HG02588 (cell line): ENCODE results near the gene SHISA8.
"Not testable (repeated sequence)": the region's sequence is repeated elsewhere in the genome, so short reads cannot be mapped to it uniquely, and the experiment has no call there.

ENCODE experiments used
- ATAC-seq: cut with Tn5 transposase; IDR thresholded peaks from one replicate; pipeline ENCODE4 v1.9.1; 2021; ENCODE audit warnings: mild to moderate bottlenecking, moderate library complexity; ENCODE audit not compliant: unreplicated experiment

SHISA8 gene

GRCh38 chr22:41900652-41901312, 14.1 kb downstream of the SHISA8 start:
- ATAC-seq: no peak

- no peak for ATAC-seq
These were observed 14.8 kb downstream of the SHISA8 start for GRCh38 chr22:41899992-41900651.

- no peak for ATAC-seq
These were observed 15.8 kb downstream of the SHISA8 start for GRCh38 chr22:41899110-41899509.

- no peak for ATAC-seq
These were observed 16.2 kb downstream of the SHISA8 start for GRCh38 chr22:41898645-41899044.

- ATAC-seq: no peak
These were observed 21.1 kb downstream of the SHISA8 start for GRCh38 chr22:41893591-41894375.

- ATAC-seq: no peak
These were observed 22.2 kb downstream of the SHISA8 start for GRCh38 chr22:41892721-41893120.

GRCh38 chr22:41891407-41891806, 23.5 kb downstream of the SHISA8 start:
- ATAC-seq: no peak

GRCh38 chr22:41888627-41889200, 26.2 kb downstream of the SHISA8 start:
- ATAC-seq: no peak

GRCh38 chr22:41885516-41885915, 29.4 kb downstream of the SHISA8 start:
- no peak for ATAC-seq

GRCh38 chr22:41885116-41885515, 29.8 kb downstream of the SHISA8 start:
- no peak for ATAC-seq

GRCh38 chr22:41883400-41883799, 31.5 kb downstream of the SHISA8 start:
- ATAC-seq: no peak

- no peak for ATAC-seq
These were observed 34.2 kb downstream of the SHISA8 start for GRCh38 chr22:41880653-41881052.

- no peak for ATAC-seq
These were observed 38.2 kb downstream of the SHISA8 start for GRCh38 chr22:41876675-41877074.

- ATAC-seq: no peak
These were observed 38.6 kb downstream of the SHISA8 start for GRCh38 chr22:41876275-41876674.

- no peak for ATAC-seq
These were observed 39.2 kb downstream of the SHISA8 start for GRCh38 chr22:41875531-41876270.

- ATAC-seq: no peak
These were observed 40.8 kb downstream of the SHISA8 start for GRCh38 chr22:41874090-41874489.

GRCh38 chr22:41873391-41873790, 41.5 kb downstream of the SHISA8 start:
- no peak for ATAC-seq

GRCh38 chr22:41870786-41871185, 44.1 kb downstream of the SHISA8 start:
- no peak for ATAC-seq

GRCh38 chr22:41870081-41870480, 44.8 kb downstream of the SHISA8 start:
- ATAC-seq: not testable (repeated sequence)

- no peak for ATAC-seq
These were observed 46.3 kb downstream of the SHISA8 start for GRCh38 chr22:41868556-41868955.

- no peak for ATAC-seq
These were observed 51.4 kb downstream of the SHISA8 start for GRCh38 chr22:41863472-41863871.
